ENCODE results near the gene LDB3.

Gene LDB3

DNA sequence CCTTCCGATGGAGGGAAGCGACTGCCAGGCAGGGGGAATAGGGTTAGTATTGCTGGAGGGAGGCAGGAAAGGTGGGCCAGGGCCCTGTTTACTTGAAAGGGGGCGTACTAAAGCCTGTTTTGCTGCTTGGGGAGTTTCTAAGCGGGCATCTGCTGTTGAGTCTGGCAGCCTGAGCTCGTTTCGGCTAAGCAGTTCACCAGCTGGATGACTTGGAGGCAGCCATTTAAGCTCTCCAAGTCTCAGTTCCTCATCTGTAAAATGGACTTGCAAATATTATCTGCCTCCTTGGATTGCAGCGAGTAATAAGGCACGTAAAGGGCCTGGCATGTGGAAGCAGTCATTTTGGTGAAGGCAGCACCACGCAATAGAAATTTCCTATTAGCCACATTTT is 44.0 kb downstream of the LDB3 start:
- in situ Hi-C loops (cut with HindIII; ENCODE audit: low sequenced_read_pairs), result no loop called here
- no peak for DNase-seq (ENCODE audit: low read depth, low spot score)
- H3K4me3 ChIP-seq (ENCODE audit: low read depth, low read length), result peak overlapping the region; percentile 49
- TF ChIP-seq, protein P1, sequence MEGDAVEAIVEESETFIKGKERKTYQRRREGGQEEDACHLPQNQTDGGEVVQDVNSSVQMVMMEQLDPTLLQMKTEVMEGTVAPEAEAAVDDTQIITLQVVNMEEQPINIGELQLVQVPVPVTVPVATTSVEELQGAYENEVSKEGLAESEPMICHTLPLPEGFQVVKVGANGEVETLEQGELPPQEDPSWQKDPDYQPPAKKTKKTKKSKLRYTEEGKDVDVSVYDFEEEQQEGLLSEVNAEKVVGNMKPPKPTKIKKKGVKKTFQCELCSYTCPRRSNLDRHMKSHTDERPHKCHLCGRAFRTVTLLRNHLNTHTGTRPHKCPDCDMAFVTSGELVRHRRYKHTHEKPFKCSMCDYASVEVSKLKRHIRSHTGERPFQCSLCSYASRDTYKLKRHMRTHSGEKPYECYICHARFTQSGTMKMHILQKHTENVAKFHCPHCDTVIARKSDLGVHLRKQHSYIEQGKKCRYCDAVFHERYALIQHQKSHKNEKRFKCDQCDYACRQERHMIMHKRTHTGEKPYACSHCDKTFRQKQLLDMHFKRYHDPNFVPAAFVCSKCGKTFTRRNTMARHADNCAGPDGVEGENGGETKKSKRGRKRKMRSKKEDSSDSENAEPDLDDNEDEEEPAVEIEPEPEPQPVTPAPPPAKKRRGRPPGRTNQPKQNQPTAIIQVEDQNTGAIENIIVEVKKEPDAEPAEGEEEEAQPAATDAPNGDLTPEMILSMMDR (IDR thresholded peaks at IDR 0.05; ENCODE audit: low read depth, low read length), result no peak

DNA sequence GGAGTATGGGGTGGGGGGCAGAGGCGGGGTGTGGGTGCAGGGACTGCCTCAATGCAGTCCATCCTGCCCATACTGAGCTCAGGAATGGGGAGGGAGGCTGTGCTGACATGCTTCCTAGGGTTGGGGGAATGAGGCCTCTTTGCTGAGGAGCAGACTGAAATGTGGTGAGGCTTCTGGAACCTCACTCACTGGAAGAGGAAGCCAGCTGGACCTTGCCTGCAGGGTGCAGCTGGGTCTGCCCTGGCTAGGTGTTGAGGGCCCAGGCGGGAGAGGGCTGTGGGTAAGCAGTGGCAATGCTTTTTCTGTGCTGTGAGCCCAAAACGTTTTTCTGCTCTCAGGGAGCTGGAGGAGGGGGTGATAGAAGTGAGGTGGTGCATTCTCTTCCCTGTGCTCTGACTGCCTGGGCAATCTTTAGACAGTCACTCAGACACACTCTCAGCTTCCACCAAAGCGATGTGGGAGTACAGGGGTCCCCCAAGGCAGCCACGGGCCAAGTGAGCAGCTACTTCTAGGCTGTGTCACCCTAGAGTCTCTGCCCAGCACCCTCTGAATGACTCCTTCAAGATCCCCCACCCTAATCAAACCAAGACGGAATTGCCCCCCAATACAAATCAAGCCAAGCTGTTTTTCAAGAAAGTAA is 47.0 kb downstream of the LDB3 start:
- TF ChIP-seq, protein P1 (IDR thresholded peaks at IDR 0.05; ENCODE audit: low read depth, low read length), result no peak
- no peak overlapping the region for H3K4me3 ChIP-seq (ENCODE audit: low read depth, low read length)
- in situ Hi-C loops (cut with HindIII; ENCODE audit: low sequenced_read_pairs), result no loop called here
- DNase-seq (ENCODE audit: low read depth, low spot score), result no peak

DNA sequence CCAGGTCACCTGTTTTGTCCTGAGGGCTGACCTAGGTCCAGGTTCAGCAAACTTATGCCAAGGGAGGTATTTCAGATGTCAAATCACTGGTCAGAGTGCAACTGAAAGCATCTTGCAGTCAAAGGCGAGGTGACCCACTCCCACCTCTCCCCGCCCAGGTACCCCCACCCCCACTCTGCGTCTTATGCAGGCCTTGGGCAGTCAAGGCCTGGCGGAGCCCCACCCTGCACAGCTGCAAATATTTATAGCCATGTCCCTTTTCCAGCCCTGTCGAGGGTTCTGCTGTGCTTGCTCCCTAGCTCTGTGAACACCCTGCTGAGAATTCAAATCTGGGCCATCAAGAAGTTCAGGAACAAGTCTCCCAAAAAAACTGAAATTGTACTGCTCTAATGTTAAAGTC is 47.5 kb downstream of the LDB3 start:
- in situ Hi-C loops (cut with HindIII; ENCODE audit: low sequenced_read_pairs), result no loop called here

DNA sequence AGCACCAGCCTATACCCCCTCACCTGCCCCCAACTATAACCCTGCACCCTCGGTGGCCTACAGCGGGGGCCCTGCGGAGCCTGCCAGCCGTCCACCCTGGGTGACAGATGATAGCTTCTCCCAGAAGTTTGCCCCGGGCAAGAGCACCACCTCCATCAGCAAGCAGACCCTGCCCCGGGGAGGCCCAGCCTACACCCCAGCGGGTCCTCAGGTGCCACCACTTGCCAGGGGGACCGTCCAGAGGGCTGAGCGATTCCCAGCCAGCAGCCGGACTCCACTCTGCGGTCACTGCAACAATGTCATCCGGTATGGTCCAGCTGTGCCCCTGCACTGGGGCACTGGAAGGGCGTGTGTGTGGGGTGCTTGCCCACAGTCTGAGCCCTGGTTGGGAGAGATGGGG is 48.2 kb downstream of the LDB3 start:
- H3K4me3 ChIP-seq (ENCODE audit: low read depth, low read length), result no peak overlapping the region
- no peak for DNase-seq (ENCODE audit: low read depth, low spot score)
- TF ChIP-seq, protein P1 (IDR thresholded peaks at IDR 0.05; ENCODE audit: low read depth, low read length), result no peak
- in situ Hi-C loops (cut with HindIII; ENCODE audit: low sequenced_read_pairs), result no loop called here

More for the DNA sequence above, 47.5 kb downstream of the LDB3 start:
- DNase-seq (ENCODE audit: low read depth, low spot score), result no peak
- no peak overlapping the region for H3K4me3 ChIP-seq (ENCODE audit: low read depth, low read length)
- TF ChIP-seq, protein P1 (IDR thresholded peaks at IDR 0.05; ENCODE audit: low read depth, low read length), result no peak

DNA sequence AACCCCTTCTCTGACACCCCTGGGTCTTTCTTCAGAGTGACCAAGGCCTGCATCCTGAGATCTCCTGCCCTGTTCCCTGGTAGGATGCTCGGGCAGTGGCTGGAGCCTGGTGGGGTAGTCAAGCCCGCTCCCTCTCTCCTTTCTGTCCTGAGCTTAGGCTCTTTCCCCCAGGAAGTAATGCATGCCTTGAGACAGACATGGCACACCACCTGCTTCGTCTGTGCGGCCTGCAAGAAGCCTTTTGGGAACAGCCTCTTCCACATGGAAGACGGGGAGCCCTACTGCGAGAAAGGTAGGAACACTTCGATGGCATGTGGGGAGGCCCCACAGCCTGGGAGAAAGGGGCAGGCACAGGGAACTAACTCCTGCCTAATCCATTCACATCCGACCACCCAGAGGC is 50.2 kb downstream of the LDB3 start:
- TF ChIP-seq, protein P1 (IDR thresholded peaks at IDR 0.05; ENCODE audit: low read depth, low read length), result no peak
- in situ Hi-C loops (cut with HindIII; ENCODE audit: low sequenced_read_pairs), result no loop called here
- no peak overlapping the region for H3K4me3 ChIP-seq (ENCODE audit: low read depth, low read length)
- DNase-seq (ENCODE audit: low read depth, low spot score), result no peak

DNA sequence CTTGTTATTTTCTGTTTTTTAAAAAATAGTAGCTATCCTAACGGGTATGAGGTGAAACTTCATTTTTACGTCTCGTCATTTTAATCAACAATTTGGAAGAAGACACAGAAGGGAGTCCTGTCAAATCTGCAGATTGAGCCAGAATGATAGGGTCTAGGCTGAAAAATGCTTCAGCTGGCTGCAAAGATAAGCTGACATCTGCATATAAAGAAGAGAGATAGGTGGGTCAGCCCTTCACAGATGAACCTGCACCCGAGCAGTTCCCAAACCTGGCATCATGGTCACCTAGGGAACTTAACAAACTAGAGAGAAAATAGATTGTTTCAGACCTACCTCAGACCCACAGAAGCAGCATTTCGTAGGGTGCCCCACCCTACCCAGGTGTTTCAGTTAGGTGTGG is 52.9 kb downstream of the LDB3 start:
- H3K4me3 ChIP-seq (ENCODE audit: low read depth, low read length), result no peak overlapping the region
- no peak for DNase-seq (ENCODE audit: low read depth, low spot score)
- in situ Hi-C loops (cut with HindIII; ENCODE audit: low sequenced_read_pairs), result no loop called here
- TF ChIP-seq, protein P1 (IDR thresholded peaks at IDR 0.05; ENCODE audit: low read depth, low read length), result no peak
